Epithelial cell of esophagus (primary cell): Measurements from ENCODE around the gene PSMD1.

Source experiments
- DNase-seq: peaks from one replicate; pipeline ENCODE4 v3.0.0; 2010; ENCODE audit warnings: low read depth
- H3K4me3 ChIP-seq: 2 replicates; pipeline ENCODE4 v1.5.1; 2011; ENCODE audit warnings: mild to moderate bottlenecking, low read length, control low read depth
- TF ChIP-seq, protein P1 (sequence below): IDR thresholded peaks from 2 replicates; pipeline ENCODE4 v1.5.1; 2011; ENCODE audit warnings: low read depth, mild to moderate bottlenecking, low read length, control low read depth, inconsistent platforms; ENCODE audit not compliant: insufficient read depth; ENCODE audit errors: missing control alignments

PSMD1 gene

DNA sequence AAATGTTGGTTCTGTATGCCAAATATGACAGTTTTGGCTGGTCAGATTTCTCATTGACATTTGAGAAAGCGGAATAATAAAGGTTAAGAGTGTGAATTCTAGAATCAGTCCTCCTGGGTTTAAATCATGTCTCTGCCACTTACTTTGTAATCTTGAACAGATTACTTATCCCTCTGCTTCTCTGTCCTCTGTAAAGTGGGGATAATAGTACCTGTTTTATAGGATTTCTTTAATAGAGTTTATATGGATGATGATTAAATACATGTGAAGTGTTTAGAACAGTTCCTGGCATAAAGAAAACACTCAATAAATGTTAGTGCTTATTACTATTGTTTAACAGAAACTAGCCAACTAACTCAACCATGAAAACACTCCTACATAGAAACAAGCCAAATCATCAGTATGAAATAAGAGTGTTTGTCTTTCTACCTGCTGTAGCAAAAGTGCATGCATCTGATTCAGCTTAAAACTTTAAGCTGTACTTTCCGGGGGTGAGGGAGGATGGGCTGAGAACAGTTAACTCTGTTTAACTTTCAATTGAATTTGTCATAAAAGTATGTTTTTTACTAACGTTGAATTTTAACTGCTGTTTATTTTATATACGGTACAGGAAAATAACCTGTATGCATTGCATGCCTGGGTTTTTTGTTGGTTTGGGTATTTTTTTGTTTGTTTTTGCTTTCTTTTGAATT, 61.4 kb downstream of the PSMD1 start:
- DNase-seq: peak; percentile 10
- H3K4me3 ChIP-seq: no peak overlapping the region

DNA sequence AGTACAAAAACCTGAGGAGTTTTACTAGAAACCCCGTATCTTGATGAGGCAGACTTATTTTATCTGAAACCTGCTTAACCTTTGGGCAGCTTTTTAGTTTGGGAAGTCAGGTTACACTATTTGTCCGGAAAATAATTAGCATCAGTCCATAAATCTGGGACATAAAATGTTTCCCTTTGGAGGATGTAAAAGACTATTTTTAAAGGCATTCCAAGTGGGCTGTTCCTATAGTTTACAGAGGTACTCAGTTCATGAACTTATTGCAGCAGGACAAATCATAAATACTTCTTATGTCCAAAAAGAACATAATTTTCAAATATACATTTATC, 61.9 kb downstream of the PSMD1 start:
- TF ChIP-seq, protein P1, sequence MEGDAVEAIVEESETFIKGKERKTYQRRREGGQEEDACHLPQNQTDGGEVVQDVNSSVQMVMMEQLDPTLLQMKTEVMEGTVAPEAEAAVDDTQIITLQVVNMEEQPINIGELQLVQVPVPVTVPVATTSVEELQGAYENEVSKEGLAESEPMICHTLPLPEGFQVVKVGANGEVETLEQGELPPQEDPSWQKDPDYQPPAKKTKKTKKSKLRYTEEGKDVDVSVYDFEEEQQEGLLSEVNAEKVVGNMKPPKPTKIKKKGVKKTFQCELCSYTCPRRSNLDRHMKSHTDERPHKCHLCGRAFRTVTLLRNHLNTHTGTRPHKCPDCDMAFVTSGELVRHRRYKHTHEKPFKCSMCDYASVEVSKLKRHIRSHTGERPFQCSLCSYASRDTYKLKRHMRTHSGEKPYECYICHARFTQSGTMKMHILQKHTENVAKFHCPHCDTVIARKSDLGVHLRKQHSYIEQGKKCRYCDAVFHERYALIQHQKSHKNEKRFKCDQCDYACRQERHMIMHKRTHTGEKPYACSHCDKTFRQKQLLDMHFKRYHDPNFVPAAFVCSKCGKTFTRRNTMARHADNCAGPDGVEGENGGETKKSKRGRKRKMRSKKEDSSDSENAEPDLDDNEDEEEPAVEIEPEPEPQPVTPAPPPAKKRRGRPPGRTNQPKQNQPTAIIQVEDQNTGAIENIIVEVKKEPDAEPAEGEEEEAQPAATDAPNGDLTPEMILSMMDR: no peak
- no peak overlapping the region for H3K4me3 ChIP-seq

More for the DNA sequence above, 61.4 kb downstream of the PSMD1 start:
- TF ChIP-seq, protein P1: no peak

DNA sequence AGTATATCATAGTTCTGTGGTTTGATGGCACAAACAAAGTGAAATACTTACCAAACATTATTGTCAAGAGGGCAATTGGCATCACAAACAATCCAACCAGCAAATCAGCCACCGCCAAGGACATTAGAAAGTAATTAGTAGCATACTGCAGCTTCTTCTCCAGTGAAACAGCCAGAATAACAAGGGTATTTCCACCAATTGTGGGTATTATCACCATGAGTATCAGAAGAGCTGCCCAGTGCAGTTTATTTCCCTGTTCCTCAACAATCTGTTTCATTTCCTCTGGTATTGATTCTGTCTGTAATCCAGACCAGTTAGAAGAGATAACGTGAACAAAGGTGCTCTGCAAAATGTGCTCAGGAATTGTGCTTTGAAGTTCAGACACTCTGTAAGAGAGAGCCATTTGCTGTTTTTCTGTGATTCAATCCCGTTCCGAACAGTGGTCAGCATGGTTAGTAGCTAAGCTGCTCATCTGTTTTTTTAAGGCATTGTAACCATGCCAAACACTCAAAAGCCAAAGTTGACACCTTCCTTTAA, 66.8 kb downstream of the PSMD1 start:
- TF ChIP-seq, protein P1: no peak
- H3K4me3 ChIP-seq: no peak overlapping the region
- DNase-seq: peak; percentile 14

More for the DNA sequence above, 61.9 kb downstream of the PSMD1 start:
- DNase-seq: no peak

DNA sequence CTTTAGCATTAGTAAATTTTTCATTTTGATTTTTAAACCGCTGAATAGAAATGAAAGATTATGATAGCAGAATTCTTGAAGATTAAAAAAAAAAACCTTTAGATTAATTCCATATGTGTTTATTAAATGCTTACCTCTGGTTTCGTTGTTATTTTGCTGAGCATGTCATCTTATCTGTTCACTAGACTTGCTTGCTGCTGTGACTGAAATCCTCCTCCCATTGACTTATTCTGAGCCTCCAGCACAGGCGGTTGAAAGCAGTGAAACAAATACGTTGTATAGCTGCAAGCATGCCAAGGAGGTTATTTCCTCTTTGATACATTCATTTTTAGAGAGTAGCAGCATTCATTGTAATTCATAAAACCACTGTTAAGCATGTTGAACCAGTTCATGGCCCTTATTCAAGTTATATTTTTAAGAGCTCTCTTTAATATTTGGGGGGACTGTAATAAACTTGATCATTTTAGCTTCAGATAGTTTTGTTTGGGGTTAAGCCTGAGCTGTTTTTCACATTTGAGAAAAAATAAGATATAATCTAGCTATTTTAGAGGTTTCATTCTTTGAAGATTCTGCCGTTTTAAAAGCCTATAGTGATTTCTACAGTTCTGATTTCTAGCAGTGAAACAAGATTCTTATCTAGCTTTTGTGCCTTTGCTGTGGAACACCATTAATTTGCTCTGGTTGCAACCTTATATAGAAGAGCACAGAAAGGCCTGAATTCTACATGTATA, 68.3 kb downstream of the PSMD1 start, which contains the start of gene HTR2B:
Gene HTR2B (minus strand): TSS at position 205 of the 731 bp plus-strand sequence. CDS start 1,278 bp downstream, outside the sequence.
- TF ChIP-seq, protein P1: no peak
- no peak within 1 kb of the TSS for H3K4me3 ChIP-seq
- no peak for DNase-seq

DNA sequence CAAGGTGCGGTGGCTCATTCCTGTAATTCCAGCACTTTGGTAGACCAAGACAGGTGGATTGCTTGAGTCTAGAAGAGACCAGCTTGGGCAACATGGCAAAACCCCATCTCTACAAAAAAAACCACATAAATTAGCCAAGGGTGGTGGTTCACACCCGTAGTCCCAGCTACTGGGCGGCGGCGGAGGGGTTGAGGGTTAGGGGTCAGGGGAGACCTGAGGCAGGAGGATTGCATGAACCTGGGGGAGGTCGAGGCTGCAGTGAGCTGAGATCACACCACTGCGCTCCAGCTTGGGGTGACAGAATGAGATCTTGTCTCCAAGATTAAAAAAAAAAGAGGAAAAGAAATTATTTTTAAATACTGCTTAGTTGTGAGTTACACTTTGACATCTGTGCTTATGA, 69.5 kb downstream of the PSMD1 start:
- no peak for DNase-seq
- TF ChIP-seq, protein P1: no peak
- no peak overlapping the region for H3K4me3 ChIP-seq

DNA sequence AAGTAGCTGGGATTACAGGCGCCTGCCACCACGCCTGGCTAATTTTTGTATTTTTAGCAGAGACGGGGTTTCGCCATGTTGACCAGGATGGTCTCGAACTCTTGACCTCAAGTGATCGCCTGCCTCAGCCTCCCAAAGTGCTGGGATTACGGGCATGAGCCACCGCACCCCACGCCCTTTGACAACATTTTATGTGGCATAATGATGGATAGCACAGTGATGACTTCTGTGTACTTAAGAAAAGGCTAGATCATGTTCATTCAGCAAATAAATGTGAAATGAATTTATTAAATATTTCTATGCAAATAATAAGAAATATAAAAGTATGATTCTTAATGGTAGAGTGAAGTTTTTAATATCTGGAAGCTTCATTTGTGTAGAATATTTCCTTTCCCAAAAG, 70.8 kb downstream of the PSMD1 start:
- DNase-seq: no peak
- TF ChIP-seq, protein P1: no peak
- H3K4me3 ChIP-seq: no peak overlapping the region
